Mesodermal cell (in vitro differentiated cells): Measurements from ENCODE around the gene BEND5.

ENCODE experiments used
- H3K27ac ChIP-seq: 2 replicates; pipeline ENCODE4 v1.7.0; 2013; ENCODE audit warnings: mild to moderate bottlenecking, low read depth, low read length, moderate library complexity; ENCODE audit not compliant: severe bottlenecking
- H3K36me3 ChIP-seq: 2 replicates; pipeline ENCODE4 v1.7.1; 2013; ENCODE audit warnings: mild to moderate bottlenecking, low read length, moderate library complexity; ENCODE audit not compliant: control insufficient read depth, insufficient read depth
- H3K4me1 ChIP-seq: one replicate; pipeline ENCODE4 v1.7.1; 2013; ENCODE audit warnings: mild to moderate bottlenecking, low read length; ENCODE audit not compliant: insufficient read depth, control insufficient read depth, poor library complexity, severe bottlenecking
- H3K4me3 ChIP-seq: 2 replicates; pipeline ENCODE4 v1.7.0; 2013; ENCODE audit warnings: low read length, control low read depth, mild to moderate bottlenecking; ENCODE audit not compliant: insufficient read depth, poor library complexity, severe bottlenecking; ENCODE audit errors: extremely low read depth
- H3K9me3 ChIP-seq: 2 replicates; pipeline ENCODE4 v1.7.1; 2013; ENCODE audit warnings: mild to moderate bottlenecking, low read length, moderate library complexity; ENCODE audit not compliant: control insufficient read depth
- WGBS, 2 experiments: methylation state at CpG; one replicate each; pipeline ENCODE4 v1.1.5; 2013; ENCODE audit warnings: missing lambda C conversion rate in 2 of 2; ENCODE audit not compliant: insufficient coverage in 2 of 2; 5-methylcytosine and 5-hydroxymethylcytosine counted together

BEND5 gene

GRCh38 chr1:48743480-48743879 lies 33.2 kb downstream of the BEND5 start:
- peaks cover 6% of the 10 kb centered on the region for H3K36me3 ChIP-seq
- H3K4me3 ChIP-seq: no peak overlapping the region
- H3K4me1 ChIP-seq: no peaks in the 10 kb centered on the region
- no peaks in the 10 kb centered on the region for H3K9me3 ChIP-seq
- H3K27ac ChIP-seq: no peak overlapping the region

DNA sequence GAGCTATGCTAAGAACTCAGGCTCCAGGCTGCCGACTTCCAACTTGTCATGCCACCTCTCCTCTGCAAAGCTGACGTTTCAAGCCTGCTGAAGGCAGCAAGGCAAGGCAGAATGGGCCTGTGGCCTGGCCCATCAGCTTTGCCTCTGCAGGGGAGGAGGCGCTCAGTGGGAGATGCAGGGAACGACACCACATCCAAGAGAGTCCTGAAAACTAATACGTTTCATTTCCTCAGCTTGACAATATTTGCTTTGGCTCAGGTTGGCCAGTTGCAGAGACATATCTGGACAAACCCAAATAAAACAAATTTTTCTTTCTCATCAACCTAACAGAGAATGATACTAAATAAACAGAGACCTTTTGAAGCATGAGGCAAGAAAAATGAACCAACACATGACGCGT lies 35.3 kb downstream of the BEND5 start:
- Histone ChIP-seq H3K27ac (no peak overlapping the region), H3K4me1 (no peaks in the 10 kb centered on the region)
- 89 to 96% methylated on average over 5 to 7 of the region's 7 CpGs for WGBS, 2 experiments

GRCh38 chr1:48740621-48741020 lies 36.1 kb downstream of the BEND5 start:
- WGBS, 2 experiments: 80% methylated on average over 2 to 3 of the region's 3 CpGs
- H3K36me3 ChIP-seq: peaks cover 6% of the 10 kb centered on the region
- no peak overlapping the region for H3K27ac ChIP-seq
- H3K9me3 ChIP-seq: no peaks in the 10 kb centered on the region
- H3K4me1 ChIP-seq: no peaks in the 10 kb centered on the region
- H3K4me3 ChIP-seq: no peak overlapping the region

More for the DNA sequence above, 35.3 kb downstream of the BEND5 start:
- H3K4me3 ChIP-seq: no peak overlapping the region
- no peaks in the 10 kb centered on the region for H3K9me3 ChIP-seq
- peaks cover 6% of the 10 kb centered on the region for H3K36me3 ChIP-seq

- H3K27ac ChIP-seq: no peak overlapping the region
- 40 to 57% methylated on average over 2 to 3 of the region's 3 CpGs for WGBS, 2 experiments
- no peaks in the 10 kb centered on the region for H3K9me3 ChIP-seq
- no peaks in the 10 kb centered on the region for H3K4me1 ChIP-seq
- peaks cover 6% of the 10 kb centered on the region for H3K36me3 ChIP-seq
- no peak overlapping the region for H3K4me3 ChIP-seq
These were observed 37.6 kb downstream of the BEND5 start for GRCh38 chr1:48739091-48739490.

- no peak overlapping the region for H3K4me3 ChIP-seq
- H3K27ac ChIP-seq: no peak overlapping the region
- no peaks in the 10 kb centered on the region for H3K4me1 ChIP-seq
- H3K36me3 ChIP-seq: peaks cover 10% of the 10 kb centered on the region
- no peaks in the 10 kb centered on the region for H3K9me3 ChIP-seq
- 91 to 97% methylated on average over 4 of the region's 4 CpGs for WGBS, 2 experiments
These were observed 38.3 kb downstream of the BEND5 start for GRCh38 chr1:48738356-48738755.

DNA sequence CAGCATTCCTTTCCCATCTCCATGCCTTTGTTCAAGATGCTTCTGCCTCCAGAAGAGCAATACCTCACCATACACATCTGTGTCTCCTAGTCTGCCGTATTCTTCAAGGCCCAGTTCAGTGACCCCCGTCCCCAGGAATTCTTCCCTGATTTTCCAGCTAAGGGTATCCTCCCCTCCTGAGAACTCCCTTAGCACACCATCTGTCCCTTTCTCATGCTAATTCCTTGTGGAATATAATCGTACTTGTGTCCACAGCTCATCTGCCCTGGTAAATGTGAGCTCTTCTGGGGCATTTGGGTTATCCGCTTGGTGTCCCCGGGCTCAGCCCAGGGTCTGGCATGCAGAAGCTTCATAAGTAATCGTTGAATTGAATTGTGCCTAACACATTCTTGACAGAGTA lies 40.9 kb downstream of the BEND5 start:
- H3K27ac ChIP-seq: no peak overlapping the region
- no peaks in the 10 kb centered on the region for H3K4me1 ChIP-seq
- H3K4me3 ChIP-seq: no peak overlapping the region
- 84 to 85% methylated on average over 2 to 6 of the region's 6 CpGs for WGBS, 2 experiments
- H3K9me3 ChIP-seq: no peaks in the 10 kb centered on the region
- peaks cover 4% of the 10 kb centered on the region for H3K36me3 ChIP-seq

DNA sequence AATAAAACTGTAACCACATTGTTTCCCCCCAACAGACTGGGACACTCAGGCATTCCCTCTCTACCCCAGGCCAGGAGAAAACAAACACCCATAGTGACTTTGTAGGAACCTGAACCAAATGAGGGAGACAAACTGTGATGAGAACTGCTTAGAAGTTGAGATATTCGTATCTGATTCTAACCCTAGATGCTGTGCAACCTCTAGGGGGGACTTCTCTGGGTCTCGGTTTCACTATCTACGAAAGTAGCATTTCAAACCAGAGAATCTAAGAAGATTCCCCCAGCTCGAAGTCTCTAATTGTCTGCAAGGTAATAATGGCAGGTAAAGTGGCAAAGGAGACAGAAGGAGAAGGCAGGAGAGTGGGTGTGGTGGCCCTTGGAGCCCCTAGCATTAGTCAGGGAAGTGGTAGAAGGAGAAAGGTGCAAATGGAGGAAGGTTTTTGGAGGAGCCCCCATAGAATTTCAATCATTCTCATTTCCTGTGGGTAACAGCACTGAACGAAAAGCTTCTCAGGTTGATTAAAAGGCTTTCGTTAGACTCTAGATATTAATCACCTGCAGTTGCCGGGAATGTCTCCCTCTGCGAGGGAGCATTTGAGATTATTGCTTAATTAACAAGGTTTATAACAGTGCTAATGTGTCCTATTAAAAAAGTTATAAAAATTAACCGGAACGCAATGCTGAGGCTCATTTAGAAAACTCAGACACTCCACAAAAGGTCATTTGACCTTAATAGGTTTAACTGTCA lies 46.4 kb downstream of the BEND5 start:
- Histone ChIP-seq H3K4me1 (no peaks in the 10 kb centered on the region), H3K36me3 (peaks cover 4% of the 10 kb centered on the region), H3K4me3 (no peak overlapping the region), H3K27ac (no peak overlapping the region), H3K9me3 (no peaks in the 10 kb centered on the region)
- 80 to 81% methylated on average over 5 to 8 of the region's 10 CpGs for WGBS, 2 experiments

- Histone ChIP-seq H3K27ac (no peak overlapping the region), H3K36me3 (peaks cover 3% of the 10 kb centered on the region), H3K4me1 (no peaks in the 10 kb centered on the region), H3K9me3 (no peaks in the 10 kb centered on the region), H3K4me3 (no peak overlapping the region)
- WGBS, 2 experiments: 71 to 90% methylated on average over 1 of the region's 2 CpGs
These were observed 48.1 kb downstream of the BEND5 start for GRCh38 chr1:48728584-48728983.

GRCh38 chr1:48726557-48727215 lies 50.0 kb downstream of the BEND5 start:
- Histone ChIP-seq H3K27ac (no peak overlapping the region), H3K4me1 (no peaks in the 10 kb centered on the region), H3K36me3 (no peaks in the 10 kb centered on the region), H3K9me3 (no peaks in the 10 kb centered on the region), H3K4me3 (no peak overlapping the region)
- 72 to 100% methylated on average over 1 to 2 of the region's 4 CpGs for WGBS, 2 experiments

DNA sequence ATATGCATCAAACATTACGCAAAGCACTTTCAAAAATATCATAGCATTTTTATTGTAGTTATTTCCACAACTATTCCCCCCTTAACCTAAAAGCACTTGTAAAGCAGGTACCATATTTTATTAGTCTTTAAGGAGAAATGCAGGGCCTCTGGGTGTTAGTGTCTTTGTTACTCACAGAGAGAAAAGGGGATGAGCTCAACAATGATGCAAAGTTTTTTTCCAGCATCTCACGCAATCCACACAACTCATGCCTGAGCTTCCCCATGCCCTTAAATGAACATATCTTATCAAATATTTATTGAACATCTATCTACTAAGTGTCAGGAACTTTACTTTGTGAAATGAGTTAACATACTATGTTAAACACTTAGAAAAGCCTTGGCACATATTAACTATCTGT lies 50.6 kb downstream of the BEND5 start:
- Histone ChIP-seq H3K9me3 (no peaks in the 10 kb centered on the region), H3K4me1 (no peaks in the 10 kb centered on the region), H3K4me3 (no peak overlapping the region), H3K27ac (no peak overlapping the region), H3K36me3 (no peaks in the 10 kb centered on the region)
- WGBS, 2 experiments: 80% methylated on average over 1 of the region's 2 CpGs; no CpG with 5 or more reads in 1 of the 2 experiments
